ENCODE measurements around the gene CACNA1S.
A peak's percentile ranks its signal among the peaks of the same experiment; 100 is the strongest.

Gene CACNA1S

GRCh38 chr1:201139756-201140155, 27.5 kb upstream of the CACNA1S start:
- DNase-seq: no peak

- no peak for DNase-seq
Measured at GRCh38 chr1:201139306-201139705, 27.1 kb upstream of the CACNA1S start.

GRCh38 chr1:201138311-201138840, 26.1 kb upstream of the CACNA1S start:
- no peak for DNase-seq

- no peak for DNase-seq
Measured at GRCh38 chr1:201137579-201138310, 25.5 kb upstream of the CACNA1S start.

- DNase-seq: no peak
Measured at GRCh38 chr1:201137024-201137392, 24.8 kb upstream of the CACNA1S start.

- no peak for DNase-seq
Measured at GRCh38 chr1:201136355-201137023, 24.3 kb upstream of the CACNA1S start.

- DNase-seq: no peak
Measured at GRCh38 chr1:201134405-201134804, 22.2 kb upstream of the CACNA1S start.

GRCh38 chr1:201131398-201131797, 19.2 kb upstream of the CACNA1S start:
- DNase-seq: no peak

GRCh38 chr1:201128962-201129361, 16.7 kb upstream of the CACNA1S start:
- no peak for DNase-seq

- DNase-seq: no peak
Measured at GRCh38 chr1:201128476-201128875, 16.2 kb upstream of the CACNA1S start.

- no peak for DNase-seq
Measured at GRCh38 chr1:201127755-201128455, 15.7 kb upstream of the CACNA1S start.

- DNase-seq: no peak
Measured at GRCh38 chr1:201126832-201127754, 14.9 kb upstream of the CACNA1S start, which contains the start of gene ASCL5. TSS of gene ASCL5 (minus strand) at chr1:201127184. CDS start at chr1:201115372, 11,812 bp downstream.

- no peak for DNase-seq
Measured at GRCh38 chr1:201126463-201126831, 14.2 kb upstream of the CACNA1S start.

GRCh38 chr1:201125800-201126199, 13.6 kb upstream of the CACNA1S start:
- DNase-seq: no peak

- DNase-seq: no peak
Measured at GRCh38 chr1:201125019-201125418, 12.8 kb upstream of the CACNA1S start.

GRCh38 chr1:201123866-201124265, 11.6 kb upstream of the CACNA1S start:
- no peak for DNase-seq

GRCh38 chr1:201122321-201122957, 10.2 kb upstream of the CACNA1S start:
- DNase-seq: no peak

GRCh38 chr1:201119206-201120197, 7.3 kb upstream of the CACNA1S start:
- peak; percentile 64 to 70 for DNase-seq

GRCh38 chr1:201116091-201116490, 3.9 kb upstream of the CACNA1S start:
- no peak for DNase-seq

- DNase-seq: no peak
Measured at GRCh38 chr1:201115390-201115937, 3.2 kb upstream of the CACNA1S start.
